Nephron (organoid): ENCODE results near the gene ARL8A.
A peak's percentile ranks its signal among the peaks of the same experiment; 100 is the strongest.

Experiments
- H3K27ac Mint-ChIP-seq, 3 experiments: 2 replicates each; pipeline ENCODE4 v1.8.0; 2020; ENCODE audit warnings: mixed read lengths in 3 of 3, mild to moderate bottlenecking in 2 of 3, moderate library complexity in 1 of 3
- H3K27me3 Mint-ChIP-seq: 2 replicates; pipeline ENCODE4 v1.8.0; 2021; ENCODE audit warnings: low read depth, mild to moderate bottlenecking, moderate library complexity, mixed read lengths
- H3K36me3 Mint-ChIP-seq: 2 replicates; pipeline ENCODE4 v1.8.0; 2020; ENCODE audit warnings: low read depth, mixed read lengths
- H3K4me1 Mint-ChIP-seq: 2 replicates; pipeline ENCODE4 v1.8.0; 2020; ENCODE audit warnings: mixed read lengths
- H3K4me3 Mint-ChIP-seq, 3 experiments: 2 replicates each; pipeline ENCODE4 v1.8.0; 2020; ENCODE audit warnings: mild to moderate bottlenecking in 3 of 3, mixed read lengths in 3 of 3, moderate library complexity in 2 of 3
- H3K9me3 Mint-ChIP-seq: 2 replicates; pipeline ENCODE4 v1.8.0; 2020; ENCODE audit warnings: mixed read lengths
- CTCF ChIP-seq, 3 experiments: fragments of 200-600 bp; sonication (generic); IDR thresholded peaks; one replicate each; pipeline ENCODE4 v1.5.0; 2021; ENCODE audit warnings: antibody characterized with exemption in 3 of 3; ENCODE audit not compliant: unreplicated experiment in 3 of 3

ARL8A gene

GRCh38 chr1:202127061-202127460 lies 17.5 kb downstream of the ARL8A start:
- no peaks in the 10 kb centered on the region for H3K36me3 Mint-ChIP-seq
- H3K9me3 Mint-ChIP-seq = no peaks in the 10 kb centered on the region
- H3K27ac Mint-ChIP-seq = no peak overlapping the region
- no peak overlapping the region for H3K4me3 Mint-ChIP-seq
- H3K4me1 Mint-ChIP-seq = no peaks in the 10 kb centered on the region
- peaks cover 16% of the 10 kb centered on the region for H3K27me3 Mint-ChIP-seq
- TF ChIP-seq CTCF (IDR thresholded peaks at IDR 0.05; ENCODE audit: unreplicated experiment in 3 of 3) = no peak

- no peaks in the 10 kb centered on the region for H3K36me3 Mint-ChIP-seq
- no peak for TF ChIP-seq CTCF (IDR thresholded peaks at IDR 0.05; ENCODE audit: unreplicated experiment in 3 of 3)
These were observed 18.1 kb downstream of the ARL8A start for GRCh38 chr1:202126426-202126825.

GRCh38 chr1:202125611-202126010 lies 18.9 kb downstream of the ARL8A start:
- no peaks in the 10 kb centered on the region for H3K36me3 Mint-ChIP-seq
- no peak overlapping the region for H3K4me3 Mint-ChIP-seq
- H3K27ac Mint-ChIP-seq = no peak overlapping the region
- no peaks in the 10 kb centered on the region for H3K4me1 Mint-ChIP-seq
- peaks cover 21% of the 10 kb centered on the region for H3K27me3 Mint-ChIP-seq
- H3K9me3 Mint-ChIP-seq = no peaks in the 10 kb centered on the region
- TF ChIP-seq CTCF (IDR thresholded peaks at IDR 0.05; ENCODE audit: unreplicated experiment in 3 of 3) = no peak

More at GRCh38 chr1:202126426-202126825, 18.1 kb downstream of the ARL8A start:
- Mint-ChIP-seq H3K27me3 (peaks cover 18% of the 10 kb centered on the region), H3K27ac (no peak overlapping the region), H3K9me3 (no peaks in the 10 kb centered on the region), H3K4me3 (no peak overlapping the region), H3K4me1 (no peaks in the 10 kb centered on the region)

GRCh38 chr1:202124142-202124541 lies 20.4 kb downstream of the ARL8A start:
- H3K4me1 Mint-ChIP-seq = no peaks in the 10 kb centered on the region
- no peak overlapping the region for H3K27ac Mint-ChIP-seq
- TF ChIP-seq CTCF (IDR thresholded peaks at IDR 0.05; ENCODE audit: unreplicated experiment in 3 of 3) = no peak
- no peaks in the 10 kb centered on the region for H3K9me3 Mint-ChIP-seq
- peaks cover 21% of the 10 kb centered on the region for H3K27me3 Mint-ChIP-seq
- H3K4me3 Mint-ChIP-seq = no peak overlapping the region
- H3K36me3 Mint-ChIP-seq = no peaks in the 10 kb centered on the region

GRCh38 chr1:202123336-202123813 lies 21.2 kb downstream of the ARL8A start:
- no peak overlapping the region for H3K4me3 Mint-ChIP-seq
- no peaks in the 10 kb centered on the region for H3K4me1 Mint-ChIP-seq
- no peak for TF ChIP-seq CTCF (IDR thresholded peaks at IDR 0.05; ENCODE audit: unreplicated experiment in 3 of 3)

GRCh38 chr1:202122639-202123335 lies 21.8 kb downstream of the ARL8A start, which contains the start of gene GPR37L1:
Gene GPR37L1, plus strand, starts transcription at chr1:202122917. Its CDS starts 47 bp downstream, at chr1:202122964.
- no peak within 1 kb of the TSS for H3K4me3 Mint-ChIP-seq
- no peak within 1 kb of the TSS for H3K27ac Mint-ChIP-seq
- H3K9me3 Mint-ChIP-seq = no peaks in the 10 kb centered on the region
- H3K4me1 Mint-ChIP-seq = no peaks in the 10 kb centered on the region
- no peaks in the 10 kb centered on the region for H3K36me3 Mint-ChIP-seq
- H3K27me3 Mint-ChIP-seq = peaks cover 21% of the 10 kb centered on the region
- TF ChIP-seq CTCF (IDR thresholded peaks at IDR 0.05; ENCODE audit: unreplicated experiment in 3 of 3) = peak; percentile 21 to 54 (median 26)

More at GRCh38 chr1:202123336-202123813, 21.2 kb downstream of the ARL8A start:
- Mint-ChIP-seq H3K9me3 (no peaks in the 10 kb centered on the region), H3K27ac (no peak overlapping the region), H3K36me3 (no peaks in the 10 kb centered on the region), H3K27me3 (peaks cover 21% of the 10 kb centered on the region)
